CD4-positive, alpha-beta T cell treated with Interleukin-15 for 4 hours (primary cell): ENCODE results near the gene FLNB.
"Not testable (repeated sequence)": the region's sequence is repeated elsewhere in the genome, so short reads cannot be mapped to it uniquely, and the experiment has no call there.

Source experiments
- DNase-seq: peaks from one replicate; pipeline ENCODE4 v3.0.0-alpha.2; 2020; ENCODE audit warnings: low spot score

FLNB gene

GRCh38 chr3:57980416-57980815, 27.8 kb upstream of the FLNB start:
- no peak for DNase-seq

- DNase-seq: no peak
These were observed 26.6 kb upstream of the FLNB start for GRCh38 chr3:57981483-57982087.

- no peak for DNase-seq
These were observed 25.5 kb upstream of the FLNB start for GRCh38 chr3:57982561-57983243.

- peak; percentile 58 for DNase-seq
These were observed 24.3 kb upstream of the FLNB start for GRCh38 chr3:57983734-57984518.

GRCh38 chr3:57985176-57985983, 22.8 kb upstream of the FLNB start:
- DNase-seq: no peak

- no peak for DNase-seq
These were observed 22.3 kb upstream of the FLNB start for GRCh38 chr3:57985984-57986246.

- DNase-seq: no peak
These were observed 22.0 kb upstream of the FLNB start for GRCh38 chr3:57986261-57986660.

GRCh38 chr3:57989198-57989597, 19.0 kb upstream of the FLNB start:
- DNase-seq: not testable (repeated sequence)

- no peak for DNase-seq
These were observed 18.6 kb upstream of the FLNB start for GRCh38 chr3:57989646-57990045.

- DNase-seq: no peak
These were observed 15.6 kb upstream of the FLNB start for GRCh38 chr3:57992452-57993213.

- no peak for DNase-seq
These were observed 9.6 kb upstream of the FLNB start for GRCh38 chr3:57998366-57999283.

GRCh38 chr3:57999417-58000115, 8.7 kb upstream of the FLNB start:
- DNase-seq: no peak

GRCh38 chr3:58000306-58001085, 7.7 kb upstream of the FLNB start:
- DNase-seq: no peak

- DNase-seq: no peak
These were observed 7.1 kb upstream of the FLNB start for GRCh38 chr3:58001086-58001467.

GRCh38 chr3:58001979-58002378, 6.2 kb upstream of the FLNB start:
- DNase-seq: no peak

- no peak for DNase-seq
These were observed 5.1 kb upstream of the FLNB start for GRCh38 chr3:58003093-58003492.

GRCh38 chr3:58004973-58005372, 3.2 kb upstream of the FLNB start:
- no peak for DNase-seq

GRCh38 chr3:58005669-58006068, 2.6 kb upstream of the FLNB start:
- no peak for DNase-seq

- no peak for DNase-seq
These were observed 1.6 kb upstream of the FLNB start for GRCh38 chr3:58006661-58007060.
